HepG2 (cell line): ENCODE data around the gene PRSS27. TPM values are rescaled to one million over a fixed set of nuclear protein-coding genes. Genes with fewer than 3 reads are reported as not detected.

ENCODE experiments used
- BCLAF1 ChIP-seq: fragments of 450-650 bp; IDR thresholded peaks from 2 replicates; pipeline ENCODE4 v1.6.1; 2017; ENCODE audit warnings: mild to moderate bottlenecking
- CERS6 ChIP-seq: sonication (generic); formaldehyde crosslinking; IDR thresholded peaks from 2 replicates; pipeline ENCODE4 v1.5.0; 2020; ENCODE audit warnings: missing genetic modification reagents
- ETS1 ChIP-seq: sonication (generic); formaldehyde crosslinking; IDR thresholded peaks from 2 replicates; pipeline ENCODE4 v1.4.0; 2020; ENCODE audit warnings: missing genetic modification reagents
- HHEX ChIP-seq: IDR thresholded peaks from 2 replicates; pipeline ENCODE4 v1.6.1; 2016; ENCODE audit warnings: control low read depth
- NFE2L2 ChIP-seq: fragments of 150-350 bp; IDR thresholded peaks from 2 replicates; pipeline ENCODE4 v1.6.1; 2014; ENCODE audit warnings: low read length
- NFIB ChIP-seq: sonication (generic); formaldehyde crosslinking; IDR thresholded peaks from 2 replicates; pipeline ENCODE4 v1.9.0; 2021; ENCODE audit warnings: missing genetic modification reagents, mild to moderate bottlenecking, borderline replicate concordance
- NPAS2 ChIP-seq: sonication (generic); formaldehyde crosslinking; IDR thresholded peaks from 2 replicates; pipeline ENCODE4 v1.8.0; 2022; ENCODE audit warnings: mild to moderate bottlenecking, missing genetic modification reagents, borderline replicate concordance
- NR2C2 ChIP-seq: sonication (generic); formaldehyde crosslinking; IDR thresholded peaks from 2 replicates; pipeline ENCODE4 v1.4.0; 2020; ENCODE audit warnings: missing genetic modification reagents, mild to moderate bottlenecking, moderate library complexity, borderline replicate concordance
- SNAPC2 ChIP-seq: sonication (generic); formaldehyde crosslinking; IDR thresholded peaks from 2 replicates; pipeline ENCODE4 v1.8.1; 2022; ENCODE audit warnings: mild to moderate bottlenecking, missing genetic modification reagents
- ZNF20 ChIP-seq: sonication (generic); formaldehyde crosslinking; IDR thresholded peaks from 2 replicates; pipeline ENCODE4 v1.4.0; 2020; ENCODE audit warnings: mild to moderate bottlenecking, moderate library complexity, missing genetic modification reagents
- ZNF251 ChIP-seq: sonication (generic); formaldehyde crosslinking; IDR thresholded peaks from 2 replicates; pipeline ENCODE4 v1.9.0; 2021; ENCODE audit warnings: mild to moderate bottlenecking, missing genetic modification reagents
- ZNF292 ChIP-seq: sonication (generic); formaldehyde crosslinking; IDR thresholded peaks from 2 replicates; pipeline ENCODE4 v1.8.1; 2022; ENCODE audit warnings: mild to moderate bottlenecking, low read depth, missing genetic modification reagents, borderline replicate concordance
- ZNF530 ChIP-seq: sonication (generic); formaldehyde crosslinking; IDR thresholded peaks from 2 replicates; pipeline ENCODE4 v1.5.0; 2020; ENCODE audit warnings: low read depth, mild to moderate bottlenecking, missing genetic modification reagents
- polyA plus RNA-seq, 8 experiments: library from polyadenylated mRNA; depleted of rRNA in 3 of 8; stranded (reverse) in 7 of 8; unstranded in 1 of 8; fragments of >200 nt; fragmentation: Illumina TruSeq in 4 of 8; extraction: Trizol in 4 of 8; gene quantifications; 2 replicates each; pipeline versions ENCODE4 v1.2.1 to v1.2.3, GENCODE V29; 2011 to 2016; ENCODE audit warnings: low read depth in 4 of 8, missing spikeins in 1 of 8, mixed read lengths in 1 of 8; ENCODE audit not compliant: insufficient read depth in 1 of 8
- total RNA-seq, 5 experiments: library from RNA; depleted of rRNA; stranded (reverse); fragments of >200 nt; fragmentation: Illumina TruSeq; extraction: Trizol; gene quantifications; 2 replicates each; pipeline ENCODE4 v1.2.3, GENCODE V29; 2016; ENCODE audit warnings: low read depth in 1 of 5
- TF ChIP-seq, protein P1 (sequence below): sonication (generic); formaldehyde crosslinking; IDR thresholded peaks from one replicate; pipeline ENCODE4 v1.5.1; 2020; ENCODE audit warnings: mild to moderate bottlenecking, missing genetic modification reagents; ENCODE audit errors: not compliant biosample characterization

Gene PRSS27
- total and polyA plus RNA-seq, 2 of the 13 experiments (the other 11 are each of a cell fraction or from before 2014, with no cell fraction given): 0.20 to 0.73 TPM

DNA sequence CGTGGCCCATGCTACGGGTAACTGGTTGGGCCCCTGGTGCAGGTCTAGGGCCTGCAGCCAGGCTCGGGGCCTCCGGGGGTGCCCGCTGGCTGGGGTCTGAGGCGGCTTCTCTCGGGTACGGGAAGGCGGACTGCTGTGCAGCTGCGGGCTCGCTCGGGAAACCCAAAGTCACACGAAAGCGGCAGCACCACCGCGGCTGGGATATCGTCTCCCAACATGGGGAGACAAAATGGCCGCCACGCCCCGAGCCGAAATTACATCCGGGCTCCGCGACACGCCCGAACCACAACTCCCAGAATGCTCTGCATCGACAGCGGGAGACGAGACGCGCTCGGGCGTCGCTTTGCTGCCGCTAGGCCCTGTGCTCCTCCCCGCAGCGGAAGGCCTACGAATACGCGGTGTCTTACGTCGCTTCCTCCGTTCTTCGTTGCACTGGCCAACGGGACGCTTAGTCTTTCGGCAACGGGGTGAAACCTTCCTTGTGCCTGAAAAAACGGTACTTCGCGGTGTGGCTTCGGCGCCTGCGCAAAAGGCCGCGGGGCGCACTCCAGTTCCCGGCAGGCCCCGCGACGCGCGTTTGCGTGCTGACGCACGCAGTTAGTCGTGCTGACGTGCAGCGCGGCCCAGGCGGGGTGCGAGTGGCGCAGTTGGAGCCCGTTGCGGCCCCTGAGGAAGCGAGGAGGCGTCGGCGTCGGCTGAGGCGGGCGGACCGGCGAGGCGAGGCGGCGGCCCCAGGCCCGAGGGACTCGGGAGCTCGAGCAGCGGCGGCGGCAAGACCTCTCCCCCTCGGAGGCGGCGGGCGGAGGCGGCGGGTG is 32.2 kb upstream of the PRSS27 start, which contains the start of gene SRRM2 (continued):
- TF ChIP-seq BCLAF1 (no peak), ZNF251 (no peak), ETS1 (CRISPR knock-in tag) (peak; percentile 21; the same call in 1 of the 2 replicates), CERS6 (no peak), NFE2L2 (no peak), ZNF530 (CRISPR knock-in tag) (no peak), ZNF292 (no peak), ZNF20 (CRISPR knock-in tag) (0 out of 2 replicates have a peak, but pooled peaks have one; percentile 74), NPAS2 (CRISPR knock-in tag) (no peak), NR2C2 (peak; percentile 95), SNAPC2 (CRISPR knock-in tag) (0 out of 2 replicates have a peak, but pooled peaks have one; percentile 10), NFIB (CRISPR knock-in tag) (no peak), HHEX (no peak; the same call in none of the 2 replicates)
- TF ChIP-seq, protein P1, sequence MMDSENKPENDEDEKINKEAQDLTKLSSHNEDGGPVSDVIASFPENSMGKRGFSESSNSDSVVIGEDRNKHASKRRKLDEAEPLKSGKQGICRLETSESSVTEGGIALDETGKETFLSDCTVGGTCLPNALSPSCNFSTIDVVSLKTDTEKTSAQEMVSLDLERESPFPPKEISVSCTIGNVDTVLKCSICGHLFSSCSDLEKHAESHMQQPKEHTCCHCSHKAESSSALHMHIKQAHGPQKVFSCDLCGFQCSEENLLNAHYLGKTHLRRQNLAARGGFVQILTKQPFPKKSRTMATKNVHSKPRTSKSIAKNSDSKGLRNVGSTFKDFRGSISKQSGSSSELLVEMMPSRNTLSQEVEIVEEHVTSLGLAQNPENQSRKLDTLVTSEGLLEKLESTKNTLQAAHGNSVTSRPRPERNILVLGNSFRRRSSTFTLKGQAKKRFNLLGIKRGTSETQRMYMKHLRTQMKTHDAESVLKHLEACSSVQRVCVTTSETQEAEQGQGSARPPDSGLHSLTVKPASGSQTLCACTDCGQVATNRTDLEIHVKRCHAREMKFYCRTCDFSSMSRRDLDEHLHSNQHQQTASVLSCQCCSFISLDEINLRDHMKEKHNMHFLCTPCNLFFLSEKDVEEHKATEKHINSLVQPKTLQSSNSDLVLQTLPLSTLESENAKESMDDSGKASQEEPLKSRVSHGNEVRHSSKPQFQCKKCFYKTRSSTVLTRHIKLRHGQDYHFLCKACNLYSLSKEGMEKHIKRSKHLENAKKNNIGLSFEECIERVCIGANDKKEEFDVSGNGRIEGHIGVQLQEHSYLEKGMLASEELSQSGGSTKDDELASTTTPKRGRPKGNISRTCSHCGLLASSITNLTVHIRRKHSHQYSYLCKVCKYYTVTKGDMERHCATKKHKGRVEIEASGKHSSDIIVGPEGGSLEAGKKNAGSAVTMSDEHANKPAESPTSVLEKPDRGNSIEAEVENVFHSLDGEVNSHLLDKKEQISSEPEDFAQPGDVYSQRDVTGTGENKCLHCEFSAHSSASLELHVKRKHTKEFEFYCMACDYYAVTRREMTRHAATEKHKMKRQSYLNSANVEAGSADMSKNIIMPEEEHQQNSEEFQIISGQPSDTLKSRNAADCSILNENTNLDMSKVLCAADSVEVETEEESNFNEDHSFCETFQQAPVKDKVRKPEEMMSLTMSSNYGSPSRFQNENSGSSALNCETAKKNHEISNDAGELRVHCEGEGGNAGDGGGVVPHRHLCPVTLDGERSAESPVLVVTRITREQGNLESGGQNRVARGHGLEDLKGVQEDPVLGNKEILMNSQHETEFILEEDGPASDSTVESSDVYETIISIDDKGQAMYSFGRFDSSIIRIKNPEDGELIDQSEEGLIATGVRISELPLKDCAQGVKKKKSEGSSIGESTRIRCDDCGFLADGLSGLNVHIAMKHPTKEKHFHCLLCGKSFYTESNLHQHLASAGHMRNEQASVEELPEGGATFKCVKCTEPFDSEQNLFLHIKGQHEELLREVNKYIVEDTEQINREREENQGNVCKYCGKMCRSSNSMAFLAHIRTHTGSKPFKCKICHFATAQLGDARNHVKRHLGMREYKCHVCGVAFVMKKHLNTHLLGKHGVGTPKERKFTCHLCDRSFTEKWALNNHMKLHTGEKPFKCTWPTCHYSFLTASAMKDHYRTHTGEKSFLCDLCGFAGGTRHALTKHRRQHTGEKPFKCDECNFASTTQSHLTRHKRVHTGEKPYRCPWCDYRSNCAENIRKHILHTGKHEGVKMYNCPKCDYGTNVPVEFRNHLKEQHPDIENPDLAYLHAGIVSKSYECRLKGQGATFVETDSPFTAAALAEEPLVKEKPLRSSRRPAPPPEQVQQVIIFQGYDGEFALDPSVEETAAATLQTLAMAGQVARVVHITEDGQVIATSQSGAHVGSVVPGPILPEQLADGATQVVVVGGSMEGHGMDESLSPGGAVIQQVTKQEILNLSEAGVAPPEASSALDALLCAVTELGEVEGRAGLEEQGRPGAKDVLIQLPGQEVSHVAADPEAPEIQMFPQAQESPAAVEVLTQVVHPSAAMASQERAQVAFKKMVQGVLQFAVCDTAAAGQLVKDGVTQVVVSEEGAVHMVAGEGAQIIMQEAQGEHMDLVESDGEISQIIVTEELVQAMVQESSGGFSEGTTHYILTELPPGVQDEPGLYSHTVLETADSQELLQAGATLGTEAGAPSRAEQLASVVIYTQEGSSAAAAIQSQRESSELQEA (CRISPR knock-in tag): peak; percentile 47
